HG02973 (cell line): ENCODE results near the gene GPRC5D.

ENCODE experiments used
- ATAC-seq: cut with Tn5 transposase; IDR thresholded peaks from one replicate; pipeline ENCODE4 v1.9.1; 2021; ENCODE audit warnings: moderate library complexity; ENCODE audit not compliant: unreplicated experiment

GPRC5D gene

GRCh38 chr12:12938541-12938940, 13.4 kb downstream of the GPRC5D start:
- no peak for ATAC-seq

DNA sequence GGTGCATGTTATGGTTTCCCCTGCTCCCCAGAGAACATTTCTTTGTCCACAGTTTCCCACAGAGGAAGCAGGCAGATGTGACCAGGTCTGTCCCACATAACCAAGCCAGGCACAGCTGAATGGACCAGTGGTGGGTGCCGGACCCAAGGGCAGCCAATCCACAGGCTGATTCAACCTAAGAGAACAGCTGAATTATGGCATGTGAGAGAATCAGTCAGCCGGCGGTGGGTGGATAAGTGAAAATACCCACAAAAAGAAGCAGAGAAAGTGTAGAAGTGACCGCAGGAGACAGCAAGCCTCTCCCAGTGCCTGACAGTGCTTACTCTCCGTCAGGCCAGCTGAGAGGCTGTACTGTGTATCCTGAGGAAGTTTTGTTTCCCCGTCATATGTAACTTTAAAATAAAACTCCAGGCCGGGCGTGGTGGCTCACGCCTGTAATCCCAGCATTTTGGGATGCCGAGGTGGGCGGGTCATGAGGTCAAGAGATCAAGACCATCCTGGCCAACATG, 14.9 kb downstream of the GPRC5D start:
- ATAC-seq = no peak

DNA sequence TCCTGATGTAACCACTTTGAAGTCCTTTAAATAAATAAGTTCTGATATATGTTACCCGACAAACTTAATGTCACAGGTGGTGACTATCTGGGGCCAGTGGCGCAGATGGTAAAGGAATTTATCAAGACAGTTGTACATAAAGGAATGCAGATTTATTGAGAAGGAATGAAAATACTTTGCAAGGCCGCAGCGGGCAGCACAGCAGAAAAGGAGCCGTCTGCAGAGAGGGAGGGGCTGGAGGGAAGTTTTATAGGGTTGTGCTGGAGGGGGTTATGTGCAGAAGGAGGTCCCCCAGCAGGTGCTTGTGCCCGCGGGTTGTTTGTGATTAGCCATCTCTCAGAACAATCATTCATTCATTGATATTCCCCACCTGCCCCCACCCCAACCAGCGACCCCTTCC, 17.4 kb downstream of the GPRC5D start:
- no peak for ATAC-seq

DNA sequence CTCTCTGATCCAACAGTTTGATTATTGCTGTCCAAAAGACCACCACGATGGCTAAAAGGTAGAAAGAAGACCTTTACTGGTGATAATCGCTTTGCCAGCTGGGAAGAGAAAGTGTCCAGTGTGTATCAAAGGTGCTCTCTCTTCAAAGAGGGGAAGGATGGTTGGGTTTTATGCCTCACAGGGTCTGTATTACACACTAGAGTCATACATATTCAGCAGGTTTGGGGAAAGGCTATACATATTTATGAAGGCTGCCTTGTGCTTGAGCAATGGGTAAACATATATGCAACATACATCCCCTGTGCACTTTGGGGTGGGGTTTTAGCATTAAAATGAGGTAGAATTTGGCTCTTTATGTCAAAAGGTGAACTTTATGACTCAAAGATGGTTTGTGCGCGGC, 18.2 kb downstream of the GPRC5D start:
- ATAC-seq = no peak

- ATAC-seq = no peak
Measured at GRCh38 chr12:12930633-12931219, 21.2 kb downstream of the GPRC5D start.

DNA sequence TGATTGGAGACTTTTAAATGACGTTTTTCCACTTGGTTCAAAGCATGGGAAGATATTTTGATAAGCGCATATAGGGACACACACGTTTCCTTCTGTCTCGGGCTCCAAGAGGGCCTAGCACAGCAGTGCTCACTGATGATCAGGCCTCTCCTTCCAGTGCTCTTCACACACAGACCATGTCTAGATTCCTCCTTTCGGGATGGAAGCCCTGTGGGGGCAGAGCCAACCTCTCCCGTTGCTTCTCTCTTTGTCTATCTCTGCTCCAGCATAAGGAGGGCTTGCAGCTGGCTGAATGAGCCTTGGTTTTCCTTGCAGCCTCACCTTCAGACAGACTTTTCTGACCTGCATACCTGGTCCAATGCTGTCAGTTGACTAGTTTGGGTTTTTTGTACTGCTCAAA, 22.3 kb downstream of the GPRC5D start:
- no peak for ATAC-seq

DNA sequence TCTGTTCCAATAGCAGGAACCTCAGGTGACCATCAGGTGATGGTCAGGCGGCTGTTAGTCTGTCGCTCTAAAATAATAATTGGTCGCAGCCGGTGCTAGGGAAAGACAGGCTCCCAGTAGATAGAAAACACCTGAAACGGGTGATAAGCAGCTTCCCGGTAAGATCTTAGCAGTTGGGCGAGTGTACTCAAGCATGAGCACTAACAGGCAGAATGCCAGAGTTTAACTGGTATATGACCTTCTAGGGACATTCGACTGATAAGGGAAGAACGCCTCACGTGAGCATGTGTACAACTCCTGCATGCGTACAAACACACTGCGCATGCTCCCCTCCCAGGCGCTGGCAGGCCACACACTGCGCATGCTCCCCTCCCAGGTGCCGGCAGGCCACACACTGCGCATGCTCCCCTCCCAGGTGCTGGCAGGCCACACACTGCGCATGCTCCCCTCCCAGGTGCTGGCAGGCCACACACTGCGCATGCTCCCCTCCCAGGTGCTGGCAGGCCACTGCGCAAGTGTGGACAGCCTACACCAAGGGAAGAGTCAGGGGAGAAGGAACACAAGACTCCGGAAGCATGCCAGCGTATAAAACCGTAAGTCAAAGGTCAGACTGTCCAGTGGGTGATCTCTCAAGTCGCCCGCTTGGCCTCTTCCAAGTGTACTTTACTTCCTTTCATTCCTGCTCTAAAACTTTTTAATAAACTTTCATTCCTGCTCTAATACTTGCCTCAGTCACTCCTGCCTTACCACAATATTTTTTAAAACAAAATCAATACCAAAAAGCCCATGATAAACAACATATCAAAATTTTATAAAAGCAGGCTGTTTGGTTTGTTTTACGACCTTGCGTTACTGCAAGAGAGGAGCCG, 24.5 kb downstream of the GPRC5D start:
- ATAC-seq = no peak

GRCh38 chr12:12926571-12927071, 25.3 kb downstream of the GPRC5D start:
- no peak for ATAC-seq

DNA sequence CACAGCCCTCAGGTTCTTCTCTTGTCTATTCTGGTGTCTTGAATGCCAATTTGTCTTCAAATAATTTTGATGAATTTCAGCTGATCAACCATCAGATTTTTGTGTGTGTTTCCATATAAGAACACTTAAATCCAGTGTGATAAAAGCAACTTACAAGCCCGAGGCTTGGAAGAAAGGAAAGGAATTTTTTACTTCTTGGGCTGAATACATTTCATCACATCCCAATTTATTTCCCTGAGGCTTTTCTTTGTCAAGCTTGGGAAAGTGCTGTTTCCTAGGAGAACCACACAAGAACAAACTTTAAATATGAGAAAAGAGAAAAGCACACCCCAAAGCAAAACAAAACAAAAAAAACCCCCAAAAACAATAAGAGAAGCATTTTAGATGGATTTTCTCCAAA, 26.6 kb downstream of the GPRC5D start:
- ATAC-seq = no peak

- no peak for ATAC-seq
Measured at GRCh38 chr12:12924169-12924568, 27.8 kb downstream of the GPRC5D start.

- ATAC-seq = no peak
Measured at GRCh38 chr12:12922978-12923377, 29.0 kb downstream of the GPRC5D start.

GRCh38 chr12:12922191-12922616, 29.8 kb downstream of the GPRC5D start:
- ATAC-seq = no peak

DNA sequence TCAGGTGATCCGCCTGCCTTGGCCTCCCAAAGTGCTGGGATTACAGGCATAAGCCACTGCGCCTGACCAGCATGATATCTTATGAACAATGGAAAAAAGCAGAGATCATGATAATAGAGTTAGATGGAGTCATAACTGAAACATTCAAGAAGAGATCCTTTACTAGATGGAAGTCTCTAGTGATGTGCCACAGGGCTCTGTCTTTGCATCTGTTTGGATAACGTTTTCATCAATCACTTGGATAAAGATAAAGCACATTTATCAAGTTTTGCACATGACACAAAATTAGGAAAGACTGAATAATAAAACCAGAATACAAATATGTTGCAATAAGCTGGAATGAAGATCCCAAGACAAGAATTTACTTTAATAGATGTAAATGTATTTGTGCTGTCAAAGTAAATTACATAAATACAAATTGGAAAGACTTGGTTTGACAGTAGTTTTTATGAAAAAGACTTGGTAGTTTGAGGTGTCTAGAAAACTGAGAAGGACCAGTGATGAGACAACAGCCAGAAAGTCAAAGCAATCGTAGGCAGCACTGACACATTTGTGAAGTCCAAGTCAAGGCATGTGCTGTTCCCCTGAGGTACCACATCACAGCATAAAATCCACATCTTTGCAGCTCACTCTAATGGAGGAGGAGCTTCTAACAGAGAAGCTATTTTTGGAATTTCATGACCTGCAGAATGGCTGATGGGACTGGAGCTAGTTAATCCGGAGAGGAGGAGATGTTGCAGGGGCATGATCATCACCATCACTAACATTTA, 32.1 kb downstream of the GPRC5D start:
- no peak for ATAC-seq

DNA sequence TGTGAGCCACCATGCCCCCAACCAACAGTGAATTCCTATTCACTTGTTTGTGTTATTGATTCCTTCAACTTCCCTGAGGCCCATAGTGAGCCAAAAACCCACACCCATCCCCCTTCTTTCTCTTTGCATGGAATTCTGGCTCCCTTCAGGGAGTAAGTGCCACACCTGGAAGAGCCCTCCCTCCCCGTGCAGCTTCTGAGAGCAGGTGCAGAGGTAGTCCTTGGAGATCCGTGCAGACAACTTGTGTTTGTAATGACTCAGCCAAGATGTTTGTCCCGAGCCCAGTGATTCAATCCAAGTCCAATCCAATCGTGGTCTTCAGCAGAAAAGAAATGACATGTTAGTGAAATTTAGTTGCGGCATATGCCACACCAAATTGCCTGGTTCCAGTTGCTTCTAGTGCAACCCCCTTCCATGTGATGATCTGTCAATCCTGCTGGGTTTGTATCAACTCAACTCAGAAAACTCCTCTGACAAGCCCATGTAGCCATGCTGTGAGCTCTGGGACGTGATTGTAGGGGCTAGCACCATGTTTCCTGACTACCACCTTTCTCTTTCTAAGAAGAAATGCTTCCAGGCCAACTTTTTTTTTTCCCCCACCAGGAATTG, 33.1 kb downstream of the GPRC5D start:
- ATAC-seq = no peak

DNA sequence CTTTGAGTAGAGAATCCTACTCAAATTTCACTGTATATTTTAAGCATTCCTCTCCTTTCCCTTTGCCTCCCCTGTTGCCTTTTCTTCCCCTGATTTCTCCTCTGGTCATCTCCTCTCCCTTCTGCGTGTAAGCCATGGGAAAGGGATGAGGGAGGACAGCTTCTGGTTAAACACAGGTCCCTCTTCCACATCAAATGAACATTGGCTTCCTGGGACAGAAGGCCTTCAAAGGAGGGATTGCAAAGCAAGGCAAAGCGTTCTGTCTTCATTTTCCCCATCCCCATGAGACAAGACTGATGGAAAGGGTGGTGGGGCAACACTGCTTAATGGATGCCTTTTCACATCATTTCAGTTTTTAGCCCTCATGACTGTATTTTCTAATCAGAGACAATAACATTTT, 34.5 kb downstream of the GPRC5D start:
- no peak for ATAC-seq

GRCh38 chr12:12916135-12916944, 35.6 kb downstream of the GPRC5D start:
- peak; percentile 89 for ATAC-seq

GRCh38 chr12:12915656-12916055, 36.3 kb downstream of the GPRC5D start:
- no peak for ATAC-seq

DNA sequence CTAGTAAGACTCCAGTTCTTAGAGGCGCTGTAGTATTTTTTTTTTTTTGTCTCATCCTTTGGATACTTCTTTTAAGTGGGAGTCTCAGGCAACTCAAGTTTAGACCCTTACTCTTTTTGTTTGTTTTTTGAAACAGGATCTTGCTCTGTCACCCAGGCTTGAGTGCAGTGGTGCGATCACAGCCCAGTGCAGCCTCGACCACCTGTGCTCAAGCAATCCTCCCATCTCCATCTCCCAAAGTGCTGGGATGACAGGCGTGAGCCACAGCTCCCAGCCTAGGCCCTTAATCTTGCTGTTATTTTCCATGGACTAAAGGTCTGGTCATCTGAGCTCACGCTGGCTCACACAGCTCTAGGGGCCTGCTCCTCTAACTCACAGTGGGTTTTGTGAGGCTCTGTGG, 39.3 kb downstream of the GPRC5D start:
- ATAC-seq = no peak

- ATAC-seq = no peak
Measured at GRCh38 chr12:12909995-12910420, 42.0 kb downstream of the GPRC5D start.
